ENCODE measurements around the gene SERPINA10. TPM values are rescaled to one million over a fixed set of nuclear protein-coding genes. Genes with fewer than 3 reads are reported as not detected.
"Not testable (repeated sequence)": the region's sequence is repeated elsewhere in the genome, so short reads cannot be mapped to it uniquely, and the experiment has no call there.

SERPINA10 gene
- total and polyA plus RNA-seq, 9 donors = 0.03 to 0.19 (median 0.05) TPM; not detected in 4

DNA sequence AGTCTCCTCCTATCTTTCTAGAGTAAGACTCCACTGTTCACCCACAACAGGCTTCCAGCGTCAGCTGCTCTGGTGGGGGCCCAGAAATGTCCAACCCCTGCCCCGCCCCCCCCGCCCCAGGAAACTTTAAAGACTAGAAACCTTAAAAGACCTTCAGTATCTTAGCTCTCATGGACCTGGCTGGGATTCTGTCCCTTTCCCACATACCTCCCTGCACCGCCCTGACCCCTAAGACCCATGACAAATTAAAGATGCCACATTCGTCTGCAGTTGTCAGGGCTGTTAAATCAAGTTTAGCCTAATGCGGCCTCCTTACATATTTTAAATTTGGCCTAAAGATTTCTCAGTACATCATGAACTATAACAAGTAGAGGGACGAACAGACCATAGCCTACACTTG is 10.0 kb upstream of the SERPINA10 start:
- WGBS (ENCODE audit: insufficient coverage) = 76% methylated on average over 4 of the region's 7 CpGs
- H3K4me3 ChIP-seq (ENCODE audit: low read length) = no peak overlapping the region
- no peaks in the 10 kb centered on the region for H3K36me3 ChIP-seq (ENCODE audit: control insufficient read depth, insufficient read depth, low read length)
- no peak overlapping the region for H3K27ac ChIP-seq (ENCODE audit: low read length)
- peaks cover 2% of the 10 kb centered on the region for H3K27me3 ChIP-seq (ENCODE audit: control insufficient read depth, insufficient read depth, low read length)
- H3K4me1 ChIP-seq (ENCODE audit: control insufficient read depth, insufficient read depth, low read length) = no peaks in the 10 kb centered on the region
- DNase-seq = no peak
- H3K9me3 ChIP-seq (replicated peaks; ENCODE audit: control insufficient read depth, low read depth, low read length) = peaks cover 2% of the 10 kb centered on the region

DNA sequence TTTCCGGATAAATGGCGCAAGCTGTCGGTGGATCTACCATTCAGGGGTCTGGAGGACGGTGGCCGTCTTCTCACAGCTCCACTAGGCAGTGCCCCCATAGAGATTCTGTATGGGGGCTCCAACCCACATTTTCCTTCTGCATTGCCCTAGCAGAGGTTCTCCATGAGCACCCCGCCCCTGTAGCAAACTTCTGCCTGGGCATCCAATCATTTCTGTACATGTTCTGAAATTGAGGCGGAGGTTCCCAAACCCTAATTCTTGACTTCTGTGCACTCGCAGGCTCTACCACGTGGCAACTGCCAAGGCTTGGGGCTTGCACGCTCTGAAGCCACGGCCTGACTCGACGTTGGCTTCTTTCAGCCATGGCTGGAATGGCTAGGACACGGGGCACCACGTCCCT is 5.1 kb upstream of the SERPINA10 start:
- WGBS (ENCODE audit: insufficient coverage) = 94% methylated on average over 15 of the region's 15 CpGs
- Histone ChIP-seq H3K4me3 (ENCODE audit: low read length) (no peak overlapping the region), H3K9me3 (replicated peaks; ENCODE audit: control insufficient read depth, low read depth, low read length) (no peaks in the 10 kb centered on the region), H3K27ac (ENCODE audit: low read length) (no peak overlapping the region), H3K27me3 (ENCODE audit: control insufficient read depth, insufficient read depth, low read length) (no peaks in the 10 kb centered on the region), H3K36me3 (ENCODE audit: control insufficient read depth, insufficient read depth, low read length) (no peaks in the 10 kb centered on the region), H3K4me1 (ENCODE audit: control insufficient read depth, insufficient read depth, low read length) (no peaks in the 10 kb centered on the region)
- no peak for DNase-seq

DNA sequence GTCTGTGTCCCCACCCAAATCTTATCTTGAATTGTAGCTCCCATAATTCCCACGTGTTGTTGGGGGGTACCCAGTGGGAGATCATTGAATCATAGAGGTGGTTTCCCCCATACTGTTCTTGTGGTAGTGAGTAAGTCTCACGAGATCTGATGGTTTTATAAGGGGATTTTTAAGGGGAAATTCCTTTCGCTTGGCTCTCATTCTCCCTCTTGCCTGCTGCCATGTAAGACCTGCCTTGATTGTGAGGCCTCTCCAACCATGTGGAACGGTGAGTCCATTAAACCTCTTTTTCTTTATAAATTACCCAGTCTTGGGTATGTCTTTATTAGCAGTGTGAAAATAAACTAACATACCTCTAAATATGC is 3.1 kb upstream of the SERPINA10 start:
- not testable (repeated sequence) for H3K27ac ChIP-seq (ENCODE audit: low read length); H3K36me3 ChIP-seq (ENCODE audit: control insufficient read depth, insufficient read depth, low read length); DNase-seq; H3K4me3 ChIP-seq (ENCODE audit: low read length); H3K27me3 ChIP-seq (ENCODE audit: control insufficient read depth, insufficient read depth, low read length); H3K9me3 ChIP-seq (replicated peaks; ENCODE audit: control insufficient read depth, low read depth, low read length); H3K4me1 ChIP-seq (ENCODE audit: control insufficient read depth, insufficient read depth, low read length)
- no CpG with 5 or more reads among the region's 4 CpGs for WGBS (ENCODE audit: insufficient coverage)

DNA sequence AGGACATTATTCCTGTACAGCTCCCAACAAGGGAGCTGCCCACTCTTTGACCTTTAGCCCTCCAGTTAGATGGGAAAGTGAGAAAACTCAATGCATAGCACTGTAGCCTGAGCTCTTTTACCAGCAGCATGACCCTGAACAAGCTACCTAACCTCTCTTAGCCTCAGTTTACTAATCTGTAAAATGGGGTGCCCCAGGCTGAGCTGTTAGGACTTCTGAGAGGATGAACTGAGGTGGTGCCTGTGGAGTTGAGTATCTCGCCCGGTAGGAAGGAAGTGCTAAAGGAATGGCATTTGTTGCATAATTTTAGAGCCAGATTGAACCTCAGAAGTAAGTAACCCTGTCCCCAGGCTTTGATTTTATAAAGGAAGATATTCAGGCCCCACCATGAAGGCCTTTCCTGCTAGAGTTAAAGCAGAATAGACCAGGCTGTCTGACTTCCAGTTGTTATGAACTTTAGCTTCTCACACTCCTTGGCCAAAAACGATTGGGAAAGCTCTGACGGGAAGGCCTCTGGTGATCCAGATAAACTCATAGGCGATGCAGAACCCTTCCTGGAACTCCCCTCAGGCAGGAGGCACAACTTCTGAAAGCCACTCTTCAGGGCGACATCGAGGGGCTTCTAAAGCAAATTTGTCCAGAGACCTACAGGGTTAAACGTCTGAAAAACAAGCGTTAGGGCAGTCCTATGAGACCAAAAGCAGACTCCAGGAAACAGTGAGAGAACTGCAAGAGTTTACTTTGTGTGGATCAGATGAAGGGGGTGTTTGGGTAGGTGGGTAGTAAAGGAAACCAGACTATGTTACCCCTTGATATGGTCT is 2.5 kb upstream of the SERPINA10 start:
- Histone ChIP-seq H3K4me1 (ENCODE audit: control insufficient read depth, insufficient read depth, low read length) (no peaks in the 10 kb centered on the region), H3K27me3 (ENCODE audit: control insufficient read depth, insufficient read depth, low read length) (no peaks in the 10 kb centered on the region), H3K9me3 (replicated peaks; ENCODE audit: control insufficient read depth, low read depth, low read length) (no peaks in the 10 kb centered on the region), H3K27ac (ENCODE audit: low read length) (no peak overlapping the region), H3K4me3 (ENCODE audit: low read length) (no peak overlapping the region), H3K36me3 (ENCODE audit: control insufficient read depth, insufficient read depth, low read length) (no peaks in the 10 kb centered on the region)
- WGBS (ENCODE audit: insufficient coverage) = 63% methylated on average over 9 of the region's 9 CpGs
- DNase-seq = no peak

DNA sequence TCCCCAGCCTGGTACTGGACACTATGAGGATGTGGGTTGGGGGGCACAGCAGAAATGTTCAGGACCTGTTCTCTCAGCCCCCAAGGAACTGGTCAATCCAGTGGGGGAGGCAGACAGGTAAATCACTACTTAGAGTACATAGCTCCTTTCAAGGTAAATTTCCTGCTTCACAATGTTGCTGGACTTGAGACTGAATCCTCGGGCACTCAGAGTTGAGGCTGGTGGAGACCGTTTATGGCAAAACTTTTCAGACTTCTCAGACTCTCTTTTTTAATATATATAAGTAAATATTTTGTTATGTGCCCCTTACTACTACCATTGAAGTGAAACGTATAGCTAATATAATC is 483 bp upstream of the SERPINA10 start:
- no peaks in the 10 kb centered on the region for H3K27me3 ChIP-seq (ENCODE audit: control insufficient read depth, insufficient read depth, low read length)
- H3K36me3 ChIP-seq (ENCODE audit: control insufficient read depth, insufficient read depth, low read length) = no peaks in the 10 kb centered on the region
- H3K4me3 ChIP-seq (ENCODE audit: low read length) = no peak overlapping the region
- no peaks in the 10 kb centered on the region for H3K9me3 ChIP-seq (replicated peaks; ENCODE audit: control insufficient read depth, low read depth, low read length)
- no CpG with 5 or more reads among the region's 3 CpGs for WGBS (ENCODE audit: insufficient coverage)
- no peaks in the 10 kb centered on the region for H3K4me1 ChIP-seq (ENCODE audit: control insufficient read depth, insufficient read depth, low read length)
- H3K27ac ChIP-seq (ENCODE audit: low read length) = no peak overlapping the region
- no peak for DNase-seq

DNA sequence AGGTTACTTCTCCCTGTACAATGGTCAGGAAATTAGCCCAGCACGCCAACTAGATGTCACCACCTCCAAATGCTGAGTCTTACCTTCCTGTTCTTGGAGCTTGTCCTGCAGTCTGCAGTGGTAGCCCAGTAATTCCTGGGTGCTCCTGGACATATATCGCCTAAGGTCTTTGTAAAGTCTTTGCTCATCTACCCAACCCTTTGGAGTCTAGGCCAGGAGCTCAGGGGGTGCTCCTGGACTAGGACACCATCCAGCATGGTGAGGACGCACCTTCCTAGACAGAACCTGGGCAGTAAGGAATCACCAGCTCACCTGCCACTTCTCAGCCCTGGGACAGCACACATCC is 569 bp downstream of the SERPINA10 start:
- H3K4me1 ChIP-seq (ENCODE audit: control insufficient read depth, insufficient read depth, low read length) = no peaks in the 10 kb centered on the region
- no peak overlapping the region for H3K4me3 ChIP-seq (ENCODE audit: low read length)
- no peak overlapping the region for H3K27ac ChIP-seq (ENCODE audit: low read length)
- DNase-seq = no peak
- H3K36me3 ChIP-seq (ENCODE audit: control insufficient read depth, insufficient read depth, low read length) = no peaks in the 10 kb centered on the region
- WGBS (ENCODE audit: insufficient coverage) = 73% methylated on average over 2 of the region's 3 CpGs
- peaks cover 2% of the 10 kb centered on the region for H3K27me3 ChIP-seq (ENCODE audit: control insufficient read depth, insufficient read depth, low read length)
- H3K9me3 ChIP-seq (replicated peaks; ENCODE audit: control insufficient read depth, low read depth, low read length) = no peaks in the 10 kb centered on the region

DNA sequence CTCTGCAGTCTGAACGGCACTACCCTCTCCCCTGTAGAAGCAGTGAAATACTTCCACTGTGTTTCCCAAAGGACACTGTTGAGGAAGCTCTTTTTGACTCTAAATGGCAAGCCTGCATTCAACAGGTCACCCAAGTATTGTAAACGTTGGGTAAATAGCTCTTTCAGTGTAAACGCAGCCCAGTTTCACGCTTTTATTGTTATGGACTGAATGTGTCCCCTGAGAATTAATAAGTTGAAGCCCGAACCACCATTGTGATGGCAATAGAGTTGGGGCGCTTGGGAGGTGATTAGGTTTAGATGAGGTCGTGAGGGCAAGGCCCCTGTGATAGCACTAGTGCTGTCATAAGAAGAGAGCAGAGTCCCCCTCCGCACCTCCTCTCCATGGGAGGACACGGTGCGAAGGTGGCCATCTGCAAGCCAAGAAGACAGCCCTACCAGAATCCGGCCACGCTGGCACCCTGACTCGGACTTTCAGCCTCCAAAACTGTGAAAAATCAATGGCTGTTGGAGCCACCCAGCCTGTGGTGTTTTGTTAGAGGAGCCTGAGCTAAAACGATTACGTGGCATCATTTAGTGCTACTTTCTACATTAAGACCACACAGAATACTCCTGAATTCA is 1.1 kb downstream of the SERPINA10 start:
- Histone ChIP-seq H3K36me3 (ENCODE audit: control insufficient read depth, insufficient read depth, low read length) (no peaks in the 10 kb centered on the region), H3K27ac (ENCODE audit: low read length) (no peak overlapping the region), H3K4me3 (ENCODE audit: low read length) (no peak overlapping the region), H3K4me1 (ENCODE audit: control insufficient read depth, insufficient read depth, low read length) (no peaks in the 10 kb centered on the region), H3K9me3 (replicated peaks; ENCODE audit: control insufficient read depth, low read depth, low read length) (no peaks in the 10 kb centered on the region), H3K27me3 (ENCODE audit: control insufficient read depth, insufficient read depth, low read length) (peaks cover 2% of the 10 kb centered on the region)
- no peak for DNase-seq
- whole genome bisulfite sequencing (ENCODE audit: insufficient coverage) = 68% methylated on average over 11 of the region's 15 CpGs

DNA sequence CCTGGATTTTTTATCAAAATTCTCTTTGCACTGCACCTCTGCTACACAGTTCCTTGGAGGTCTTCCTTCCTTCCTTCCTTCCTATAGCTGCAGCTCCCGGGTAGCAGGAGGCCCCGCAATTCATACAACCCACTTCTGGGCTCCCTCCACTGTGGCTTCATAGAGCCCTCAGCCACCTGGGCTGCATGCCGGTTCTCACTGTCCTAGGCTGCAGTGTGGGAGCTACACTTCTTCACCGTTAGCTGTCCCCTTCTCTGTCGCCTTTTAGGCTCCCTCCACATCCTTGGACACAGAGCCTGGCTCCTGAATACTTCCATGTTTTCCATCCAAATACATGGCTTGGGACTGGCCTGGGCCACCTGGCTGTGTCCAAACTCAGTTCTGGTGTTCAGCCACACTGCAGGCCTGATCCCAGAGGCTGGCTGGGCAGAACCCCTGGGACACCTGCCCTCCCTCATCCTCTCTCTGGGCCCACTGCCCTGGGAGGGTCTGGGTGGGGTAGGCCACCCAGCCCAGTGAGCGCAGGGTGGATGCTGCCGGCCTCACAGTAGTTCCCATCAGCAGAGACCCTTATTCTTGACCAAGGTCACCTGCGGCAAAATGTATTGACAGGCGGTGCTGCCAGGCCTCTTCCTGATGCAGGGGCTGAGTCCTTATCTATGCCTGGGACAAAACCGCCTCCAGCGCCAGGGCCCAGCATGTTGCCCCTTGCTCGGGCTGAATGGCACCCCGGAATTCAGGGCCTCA is 1.7 kb downstream of the SERPINA10 start:
- DNase-seq = no peak
- 85% methylated on average over 12 of the region's 13 CpGs for WGBS (ENCODE audit: insufficient coverage)
- no peak overlapping the region for H3K27ac ChIP-seq (ENCODE audit: low read length)
- H3K36me3 ChIP-seq (ENCODE audit: control insufficient read depth, insufficient read depth, low read length) = no peaks in the 10 kb centered on the region
- H3K4me3 ChIP-seq (ENCODE audit: low read length) = no peak overlapping the region
- H3K9me3 ChIP-seq (replicated peaks; ENCODE audit: control insufficient read depth, low read depth, low read length) = no peaks in the 10 kb centered on the region
- peaks cover 2% of the 10 kb centered on the region for H3K27me3 ChIP-seq (ENCODE audit: control insufficient read depth, insufficient read depth, low read length)
- H3K4me1 ChIP-seq (ENCODE audit: control insufficient read depth, insufficient read depth, low read length) = no peaks in the 10 kb centered on the region

DNA sequence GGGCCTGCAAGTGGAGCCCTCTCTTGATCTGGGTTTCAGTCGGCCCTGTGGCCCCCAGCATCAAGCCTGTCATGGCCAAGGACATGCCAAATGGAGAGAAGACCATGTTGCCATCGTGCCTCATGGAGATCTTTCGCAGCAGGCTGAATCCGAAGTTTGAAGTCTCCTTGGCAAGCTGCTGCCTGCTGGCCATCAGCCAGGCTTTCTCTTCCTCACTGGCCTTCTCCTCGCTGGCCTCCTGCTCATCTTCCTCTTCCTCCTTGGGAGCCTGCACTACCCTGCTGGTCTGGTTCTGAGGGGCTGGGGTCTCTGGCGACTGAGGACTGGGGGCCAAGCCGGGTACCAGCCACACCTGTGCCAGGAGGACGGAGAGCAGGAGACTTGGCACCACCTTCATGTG is 2.9 kb downstream of the SERPINA10 start:
- no peaks in the 10 kb centered on the region for H3K9me3 ChIP-seq (replicated peaks; ENCODE audit: control insufficient read depth, low read depth, low read length)
- no peak overlapping the region for H3K27ac ChIP-seq (ENCODE audit: low read length)
- no peaks in the 10 kb centered on the region for H3K4me1 ChIP-seq (ENCODE audit: control insufficient read depth, insufficient read depth, low read length)
- no peaks in the 10 kb centered on the region for H3K36me3 ChIP-seq (ENCODE audit: control insufficient read depth, insufficient read depth, low read length)
- no peak for DNase-seq
- H3K4me3 ChIP-seq (ENCODE audit: low read length) = no peak overlapping the region
- WGBS (ENCODE audit: insufficient coverage) = 79% methylated on average over 8 of the region's 8 CpGs
- H3K27me3 ChIP-seq (ENCODE audit: control insufficient read depth, insufficient read depth, low read length) = peaks cover 2% of the 10 kb centered on the region

DNA sequence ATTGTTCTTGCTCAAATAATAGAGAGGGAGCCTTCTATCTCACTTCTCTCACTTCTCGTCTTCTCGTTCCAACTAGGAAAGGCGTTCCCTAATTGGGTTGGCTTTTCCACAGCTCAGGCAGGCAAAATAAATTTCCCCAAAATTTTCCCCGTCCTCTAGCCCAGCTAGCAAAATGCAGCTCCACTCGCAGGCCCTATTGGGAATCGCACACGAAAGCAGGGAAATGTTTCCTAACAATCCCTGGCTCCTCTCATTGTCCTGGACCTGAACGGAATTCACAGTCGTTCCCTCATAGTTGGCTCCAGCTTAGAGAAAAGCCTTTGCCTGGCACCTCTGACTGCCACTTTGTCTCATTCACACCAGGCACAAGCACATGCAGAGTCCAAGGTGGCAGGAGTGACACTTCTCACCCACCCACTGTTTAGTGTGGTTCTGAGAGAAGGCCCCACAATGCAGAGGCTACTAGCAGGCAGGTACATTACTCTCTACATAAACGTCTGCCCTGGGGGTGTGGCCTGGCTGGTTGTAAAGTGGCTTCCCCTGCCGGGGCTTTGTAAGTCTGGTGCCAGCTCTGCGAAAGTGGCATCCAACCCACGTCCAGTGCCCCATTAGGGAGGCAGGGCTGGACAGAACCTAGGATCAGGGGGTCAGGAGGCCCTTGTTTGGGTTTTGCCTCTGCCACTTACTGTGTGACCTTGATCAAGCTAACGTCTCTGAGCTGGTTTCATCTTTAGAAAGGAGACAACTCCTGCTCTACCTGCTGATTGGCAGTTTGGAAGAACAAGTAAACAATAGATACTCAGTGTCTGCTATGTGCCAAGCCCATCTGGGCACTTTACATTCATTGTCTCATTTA is 4.2 kb downstream of the SERPINA10 start:
- H3K4me1 ChIP-seq (ENCODE audit: control insufficient read depth, insufficient read depth, low read length) = no peaks in the 10 kb centered on the region
- WGBS (ENCODE audit: insufficient coverage) = 63% methylated on average over 10 of the region's 14 CpGs
- H3K36me3 ChIP-seq (ENCODE audit: control insufficient read depth, insufficient read depth, low read length) = no peaks in the 10 kb centered on the region
- no peak overlapping the region for H3K27ac ChIP-seq (ENCODE audit: low read length)
- H3K4me3 ChIP-seq (ENCODE audit: low read length) = no peak overlapping the region
- no peak for DNase-seq
- H3K27me3 ChIP-seq (ENCODE audit: control insufficient read depth, insufficient read depth, low read length) = peaks cover 2% of the 10 kb centered on the region
- no peaks in the 10 kb centered on the region for H3K9me3 ChIP-seq (replicated peaks; ENCODE audit: control insufficient read depth, low read depth, low read length)

Data from muscle of leg (tissue), 11 donors.